T47D (cell line): ENCODE results near the gene RBFOX2.
"Not testable (repeated sequence)": the region's sequence is repeated elsewhere in the genome, so short reads cannot be mapped to it uniquely, and the experiment has no call there.

ENCODE experiments used
- DNase-seq, 2 experiments: peaks; one replicate each; pipeline versions ENCODE4 v3.0.0 to v3.0.0-alpha.2; 2011 to 2012; ENCODE audit warnings: low read depth in 1 of 2, low spot score in 1 of 2
- JUND ChIP-seq: IDR thresholded peaks from 2 replicates; pipeline ENCODE4 v1.6.1; 2012; ENCODE audit warnings: low read depth
- in situ Hi-C: cut with HindIII; loops from 2 replicates; pipeline ENCODE4 v1.10.0; 2016; ENCODE audit warnings: low sequenced_read_pairs, low pct_unique_long_range_greater_than_20kb

The RBFOX2 gene

DNA sequence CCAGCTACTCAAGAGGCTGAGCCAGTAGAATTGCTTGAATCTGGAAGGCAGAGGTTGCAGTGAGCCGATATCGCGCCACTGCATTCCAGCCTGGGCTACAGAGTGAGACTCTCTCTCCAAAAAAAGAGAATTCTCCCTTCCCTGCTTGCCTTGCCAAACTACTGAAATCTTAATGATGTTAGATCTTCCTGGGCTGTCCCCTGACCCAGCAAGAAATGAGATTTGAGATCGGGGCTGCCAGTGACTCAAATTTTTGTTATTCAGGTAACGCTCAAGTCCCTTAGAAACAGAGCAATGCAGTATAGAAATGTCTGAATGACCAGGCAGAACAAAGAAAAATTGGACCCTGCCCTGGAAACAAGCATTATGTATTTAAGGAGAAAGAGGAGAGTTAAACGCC lies 4.0 kb upstream of the RBFOX2 start:
- no peak for DNase-seq
- no peak for TF ChIP-seq JUND
- in situ Hi-C loops: no loop called here

DNA sequence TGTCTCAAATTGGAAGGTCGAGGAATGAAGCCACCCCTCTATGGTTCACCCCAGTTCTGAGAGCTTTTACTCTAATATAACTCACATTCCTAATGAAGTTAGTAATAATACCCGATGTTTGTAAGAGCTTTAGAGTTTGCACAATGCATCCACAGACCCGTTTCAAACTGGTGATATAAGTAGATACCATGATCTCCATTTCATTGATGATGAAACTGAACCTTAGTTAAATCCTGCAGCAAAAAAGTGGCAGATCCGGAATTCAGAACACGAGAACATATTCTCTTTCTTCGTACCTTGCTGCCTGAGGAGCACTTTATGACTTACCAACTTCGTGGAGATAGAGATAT lies 757 bp upstream of the RBFOX2 start:
- no peak for TF ChIP-seq JUND

DNA sequence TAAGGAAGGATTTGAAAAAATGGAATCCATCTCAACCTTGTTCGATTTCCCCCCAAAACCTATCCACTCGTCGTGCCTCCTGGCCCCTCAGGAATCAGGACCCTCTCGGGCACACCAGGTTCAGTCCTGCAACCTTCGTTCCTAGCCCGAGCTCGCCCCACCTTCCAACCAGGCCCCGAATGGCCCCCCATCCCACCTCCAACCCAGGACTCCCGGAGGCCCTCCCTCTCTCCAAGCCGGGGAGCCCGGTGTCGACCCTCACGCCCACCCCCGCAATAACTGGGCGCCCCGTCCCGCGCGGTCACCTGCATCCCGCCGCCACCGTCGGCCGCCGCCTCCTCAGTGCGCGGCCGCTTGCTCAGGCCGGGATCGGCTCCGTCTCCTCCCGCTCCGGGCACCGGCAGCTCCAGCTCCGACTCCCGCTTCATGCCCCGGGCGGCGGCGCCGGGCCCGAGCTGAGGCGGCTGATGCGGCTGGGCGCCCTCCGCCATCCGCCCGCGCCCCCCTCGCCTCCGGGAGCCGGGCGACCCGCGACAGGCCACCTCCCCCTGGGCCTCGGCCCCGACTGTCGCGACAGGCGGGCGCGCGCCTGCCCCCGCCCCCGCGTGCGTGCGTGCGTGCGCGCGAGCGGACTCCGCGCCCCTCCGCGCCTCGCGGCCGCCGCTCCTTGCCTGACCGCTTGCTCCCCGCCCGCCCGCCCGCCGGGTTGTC lies 534 bp downstream of the RBFOX2 start:
- no peak for TF ChIP-seq JUND
- no peak for DNase-seq
- in situ Hi-C loops: no loop called here

More for the DNA sequence above, 757 bp upstream of the RBFOX2 start:
- no peak for DNase-seq
- in situ Hi-C loops: no loop called here

GRCh38 chr22:36027579-36027934 lies 1.1 kb downstream of the RBFOX2 start:
- no peak for DNase-seq
- in situ Hi-C loops: no loop called here
- no peak for TF ChIP-seq JUND

DNA sequence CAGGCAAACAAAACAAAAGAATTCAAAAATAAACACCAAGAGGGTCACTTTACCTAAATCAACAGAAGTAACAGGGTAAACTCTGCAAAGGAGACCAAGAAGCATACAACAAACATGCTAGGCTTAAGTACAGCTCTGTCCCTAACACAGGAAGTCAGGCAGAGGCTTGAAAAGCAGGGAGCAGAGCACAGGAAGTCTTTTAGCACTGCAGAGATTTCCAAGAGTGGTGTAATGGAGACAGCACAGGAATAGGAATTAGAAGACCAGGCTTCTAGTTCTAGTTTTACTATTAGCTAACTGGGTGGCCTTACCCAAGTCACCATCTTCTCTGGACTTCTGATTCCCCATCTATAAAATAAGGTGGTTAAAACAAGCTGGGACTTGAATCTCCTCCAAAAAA lies 1.9 kb downstream of the RBFOX2 start:
- in situ Hi-C loops: no loop called here
- TF ChIP-seq JUND: no peak
- no peak for DNase-seq

GRCh38 chr22:36022697-36023096 lies 5.9 kb downstream of the RBFOX2 start:
- no peak for DNase-seq
- no peak for TF ChIP-seq JUND
- in situ Hi-C loops: no loop called here

GRCh38 chr22:36022162-36022561 lies 6.5 kb downstream of the RBFOX2 start:
- TF ChIP-seq JUND: no peak
- in situ Hi-C loops: no loop called here
- DNase-seq: no peak

GRCh38 chr22:36021606-36022153 lies 6.9 kb downstream of the RBFOX2 start:
- no peak for DNase-seq
- in situ Hi-C loops: no loop called here

GRCh38 chr22:36020865-36021264 lies 7.8 kb downstream of the RBFOX2 start:
- in situ Hi-C loops, DNase-seq: not testable (repeated sequence)

More at GRCh38 chr22:36021606-36022153, 6.9 kb downstream of the RBFOX2 start:
- TF ChIP-seq JUND: no peak

GRCh38 chr22:36017651-36018091 lies 11.0 kb downstream of the RBFOX2 start:
- no peak for TF ChIP-seq JUND
- DNase-seq: no peak
- in situ Hi-C loops: no loop called here

DNA sequence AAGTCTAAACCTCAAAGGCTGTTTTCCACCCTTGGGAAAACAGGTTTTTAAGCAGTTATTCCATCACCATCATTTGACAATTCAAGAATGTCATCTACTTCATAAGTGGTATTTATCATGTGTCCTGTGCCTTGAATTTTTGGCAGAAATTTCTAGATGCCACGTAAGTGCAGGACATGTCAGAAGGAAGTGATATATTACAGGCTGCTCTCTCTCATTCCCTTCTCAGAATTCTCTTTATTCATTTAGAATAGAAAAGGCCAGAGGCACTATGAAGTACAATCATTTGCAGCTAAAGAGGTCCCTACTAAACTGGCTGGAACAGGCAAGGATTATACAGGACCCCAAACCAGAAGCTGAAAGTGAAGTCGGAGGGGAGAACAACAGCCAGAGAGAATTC lies 11.9 kb downstream of the RBFOX2 start:
- TF ChIP-seq JUND: no peak
- in situ Hi-C loops: no loop called here
- no peak for DNase-seq

DNA sequence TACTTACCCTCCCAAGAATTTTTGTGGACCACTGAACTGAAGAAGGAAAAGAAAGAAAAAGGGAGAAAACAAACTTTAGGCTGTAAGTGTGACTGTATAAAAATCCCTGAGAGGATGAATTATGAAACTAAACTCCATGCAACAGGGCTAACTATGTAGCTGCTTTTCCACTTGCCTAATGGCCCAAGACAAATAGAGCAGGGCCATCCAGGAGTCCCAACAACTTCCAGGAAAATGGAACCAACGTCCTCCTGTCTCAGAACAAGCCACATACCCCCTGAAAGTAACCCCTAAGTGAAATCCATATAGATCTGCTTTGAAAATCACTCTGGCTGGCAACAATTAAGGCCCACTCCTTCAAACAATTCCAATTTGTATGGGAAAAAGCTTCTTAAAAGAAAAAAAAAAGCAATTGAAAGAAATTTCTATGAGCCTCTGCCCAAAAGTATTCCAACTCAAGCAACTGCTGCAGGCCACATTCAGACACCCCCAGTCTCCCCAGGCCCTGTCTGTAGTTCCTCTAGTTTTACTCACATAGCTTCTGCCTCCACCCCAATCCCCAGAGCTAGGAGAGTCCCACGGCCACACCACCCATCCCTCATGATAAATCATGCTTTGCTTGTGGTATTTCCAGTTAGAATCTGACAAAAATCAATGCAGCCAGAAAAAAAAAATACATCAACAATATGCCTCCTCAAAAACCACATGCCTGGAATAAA lies 12.7 kb downstream of the RBFOX2 start:
- in situ Hi-C loops: no loop called here
- no peak for DNase-seq
- no peak for TF ChIP-seq JUND

DNA sequence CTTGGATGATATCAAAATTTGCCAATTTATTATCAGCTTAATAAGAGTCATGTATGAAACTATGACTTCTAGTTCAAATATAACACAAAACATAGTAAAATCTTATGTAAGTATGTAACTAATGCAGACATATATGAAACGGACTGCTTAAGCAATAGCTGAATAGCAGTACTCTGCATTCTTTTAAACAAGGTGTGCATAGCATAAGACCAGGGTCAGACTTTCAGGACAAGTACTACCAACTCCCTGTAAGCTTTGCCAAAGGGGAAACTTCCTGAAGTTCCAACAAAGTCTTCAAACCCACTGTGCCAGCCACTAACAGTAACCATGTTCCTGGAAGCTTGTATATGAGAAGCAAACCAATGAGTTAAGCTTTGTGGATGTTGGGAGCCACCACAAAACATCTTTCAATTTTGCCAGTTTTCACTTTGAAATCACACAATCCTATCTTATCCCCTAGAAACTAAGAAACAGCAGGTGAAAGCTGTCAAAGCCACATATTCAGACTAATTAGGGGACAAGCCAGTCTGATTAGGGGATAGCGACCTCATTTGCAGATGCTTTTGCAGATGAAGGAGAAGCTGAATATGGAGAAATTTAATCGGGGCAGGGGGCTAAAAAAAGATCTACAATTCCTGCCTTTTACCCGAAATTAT lies 13.3 kb downstream of the RBFOX2 start:
- in situ Hi-C loops: no loop called here
- TF ChIP-seq JUND: no peak
- no peak for DNase-seq
